Measurements from ENCODE around the gene CWC27.
"Not testable (repeated sequence)": the region's sequence is repeated elsewhere in the genome, so short reads cannot be mapped to it uniquely, and the experiment has no call there.

The CWC27 gene

GRCh38 chr5:64899838-64900237 is 131.1 kb downstream of the CWC27 start:
- Histone ChIP-seq H3K4me3 (ENCODE audit: low read depth, low read length, poor library complexity, severe bottlenecking) (no peak overlapping the region), H3K4me1 (ENCODE audit: insufficient read depth, low read length, severe bottlenecking) (no peaks in the 10 kb centered on the region), H3K9me2 (ENCODE audit: low read depth, low read length) (no peaks in the 10 kb centered on the region)

GRCh38 chr5:64900618-64901017 is 131.9 kb downstream of the CWC27 start:
- peaks cover 3% of the 10 kb centered on the region; the same call in 1 of the 2 replicates for H3K9me3 ChIP-seq (ENCODE audit: low read length)
- H3K9ac ChIP-seq (ENCODE audit: low read length): no peak overlapping the region
- H2AFZ ChIP-seq (ENCODE audit: low read length): no peak overlapping the region
- H4K20me1 ChIP-seq (ENCODE audit: insufficient read depth, low read length): no peaks in the 10 kb centered on the region
- no peaks in the 10 kb centered on the region for H3F3A ChIP-seq (ENCODE audit: insufficient read depth, low read length)
- H3K27ac ChIP-seq (ENCODE audit: low read depth, low read length, poor library complexity, severe bottlenecking): no peak overlapping the region
- H3K4me1 ChIP-seq (ENCODE audit: insufficient read depth, low read length, severe bottlenecking): no peaks in the 10 kb centered on the region
- no peak overlapping the region for H3K4me3 ChIP-seq (ENCODE audit: low read depth, low read length, poor library complexity, severe bottlenecking)
- TF ChIP-seq EZH2 (IDR thresholded peaks at IDR 0.05; ENCODE audit: borderline replicate concordance, low read length) (no peak), CTCF (IDR thresholded peaks at IDR 0.05; ENCODE audit: low read length) (no peak)
- no peak overlapping the region for H3K4me2 ChIP-seq (ENCODE audit: low read length)
- no peaks in the 10 kb centered on the region for H3K9me2 ChIP-seq (ENCODE audit: low read depth, low read length)
- H3K36me3 ChIP-seq (ENCODE audit: insufficient read depth, low read length): no peaks in the 10 kb centered on the region
- H3K27me3 ChIP-seq (ENCODE audit: insufficient read depth, low read length): no peaks in the 10 kb centered on the region
- no peaks in the 10 kb centered on the region for H3K79me2 ChIP-seq (ENCODE audit: insufficient read depth, low read length)

More at GRCh38 chr5:64899838-64900237, 131.1 kb downstream of the CWC27 start:
- TF ChIP-seq CTCF (IDR thresholded peaks at IDR 0.05; ENCODE audit: low read length) (no peak), EZH2 (IDR thresholded peaks at IDR 0.05; ENCODE audit: borderline replicate concordance, low read length) (no peak)
- H3K27ac ChIP-seq (ENCODE audit: low read depth, low read length, poor library complexity, severe bottlenecking): no peak overlapping the region
- H3K27me3 ChIP-seq (ENCODE audit: insufficient read depth, low read length): no peaks in the 10 kb centered on the region
- H4K20me1 ChIP-seq (ENCODE audit: insufficient read depth, low read length): no peaks in the 10 kb centered on the region
- no peaks in the 10 kb centered on the region for H3K79me2 ChIP-seq (ENCODE audit: insufficient read depth, low read length)
- H3K9ac ChIP-seq (ENCODE audit: low read length): no peak overlapping the region
- no peaks in the 10 kb centered on the region for H3K36me3 ChIP-seq (ENCODE audit: insufficient read depth, low read length)
- H3K9me3 ChIP-seq (ENCODE audit: low read length): peaks cover 3% of the 10 kb centered on the region; the same call in 1 of the 2 replicates
- no peaks in the 10 kb centered on the region for H3F3A ChIP-seq (ENCODE audit: insufficient read depth, low read length)
- H3K4me2 ChIP-seq (ENCODE audit: low read length): no peak overlapping the region
- no peak overlapping the region for H2AFZ ChIP-seq (ENCODE audit: low read length)

- H3K4me2 ChIP-seq (ENCODE audit: low read length): not testable (repeated sequence)
Observed at GRCh38 chr5:64907399-64907798, 138.7 kb downstream of the CWC27 start.

GRCh38 chr5:64914396-64914795 is 145.7 kb downstream of the CWC27 start:
- Histone ChIP-seq H3K4me2 (ENCODE audit: low read length) (no peak overlapping the region), H4K20me1 (ENCODE audit: insufficient read depth, low read length) (no peaks in the 10 kb centered on the region), H3K4me1 (ENCODE audit: insufficient read depth, low read length, severe bottlenecking) (no peaks in the 10 kb centered on the region), H3K9ac (ENCODE audit: low read length) (no peak overlapping the region), H3K79me2 (ENCODE audit: insufficient read depth, low read length) (no peaks in the 10 kb centered on the region), H3K27me3 (ENCODE audit: insufficient read depth, low read length) (no peaks in the 10 kb centered on the region), H2AFZ (ENCODE audit: low read length) (no peak overlapping the region), H3K9me2 (ENCODE audit: low read depth, low read length) (no peaks in the 10 kb centered on the region), H3K36me3 (ENCODE audit: insufficient read depth, low read length) (no peaks in the 10 kb centered on the region), H3K4me3 (ENCODE audit: low read depth, low read length, poor library complexity, severe bottlenecking) (no peak overlapping the region), H3K27ac (ENCODE audit: low read depth, low read length, poor library complexity, severe bottlenecking) (no peak overlapping the region), H3K9me3 (ENCODE audit: low read length) (no peaks in the 10 kb centered on the region), H3F3A (ENCODE audit: insufficient read depth, low read length) (0 out of 2 replicates have a peak, but pooled peaks cover 3% of the 10 kb centered on the region)
- no peak for TF ChIP-seq CTCF (IDR thresholded peaks at IDR 0.05; ENCODE audit: low read length)
- no peak for TF ChIP-seq EZH2 (IDR thresholded peaks at IDR 0.05; ENCODE audit: borderline replicate concordance, low read length)

More at GRCh38 chr5:64907399-64907798, 138.7 kb downstream of the CWC27 start:
- H3F3A ChIP-seq (ENCODE audit: insufficient read depth, low read length); H3K9me2 ChIP-seq (ENCODE audit: low read depth, low read length); H3K27ac ChIP-seq (ENCODE audit: low read depth, low read length, poor library complexity, severe bottlenecking); H2AFZ ChIP-seq (ENCODE audit: low read length); H3K36me3 ChIP-seq (ENCODE audit: insufficient read depth, low read length); H3K4me3 ChIP-seq (ENCODE audit: low read depth, low read length, poor library complexity, severe bottlenecking); H4K20me1 ChIP-seq (ENCODE audit: insufficient read depth, low read length); H3K4me1 ChIP-seq (ENCODE audit: insufficient read depth, low read length, severe bottlenecking); H3K9ac ChIP-seq (ENCODE audit: low read length); H3K9me3 ChIP-seq (ENCODE audit: low read length); H3K79me2 ChIP-seq (ENCODE audit: insufficient read depth, low read length); H3K27me3 ChIP-seq (ENCODE audit: insufficient read depth, low read length): not testable (repeated sequence)
